Activated CD4-positive, alpha-beta T cell treated with anti-CD3 and anti-CD28 coated beads for 48 hours (primary cell): ENCODE measurements around the gene KNDC1.

Source experiments
- DNase-seq: peaks from one replicate; pipeline ENCODE4 v3.0.0-alpha.2; 2020

The KNDC1 gene

GRCh38 chr10:133179128-133179520 is 19.1 kb downstream of the KNDC1 start:
- DNase-seq = no peak

GRCh38 chr10:133179651-133180050 is 19.6 kb downstream of the KNDC1 start:
- DNase-seq = no peak

- DNase-seq = no peak
These were observed 20.4 kb downstream of the KNDC1 start for GRCh38 chr10:133180192-133180964.

GRCh38 chr10:133180965-133181639 is 21.1 kb downstream of the KNDC1 start:
- no peak for DNase-seq

- no peak for DNase-seq
These were observed 22.2 kb downstream of the KNDC1 start for GRCh38 chr10:133182190-133182589.

GRCh38 chr10:133182791-133183645 is 23.0 kb downstream of the KNDC1 start:
- DNase-seq = no peak

- DNase-seq = no peak
These were observed 23.8 kb downstream of the KNDC1 start for GRCh38 chr10:133183646-133184378.

GRCh38 chr10:133184591-133185244 is 24.7 kb downstream of the KNDC1 start:
- DNase-seq = no peak

- DNase-seq = no peak
These were observed 25.4 kb downstream of the KNDC1 start for GRCh38 chr10:133185421-133185820.

GRCh38 chr10:133185916-133186315 is 25.9 kb downstream of the KNDC1 start:
- no peak for DNase-seq

- no peak for DNase-seq
These were observed 26.5 kb downstream of the KNDC1 start for GRCh38 chr10:133186416-133187090.

GRCh38 chr10:133187091-133187905 is 27.3 kb downstream of the KNDC1 start:
- DNase-seq = no peak

GRCh38 chr10:133187906-133188681 is 28.1 kb downstream of the KNDC1 start:
- DNase-seq = no peak

- no peak for DNase-seq
These were observed 29.2 kb downstream of the KNDC1 start for GRCh38 chr10:133189256-133189655.

- DNase-seq = no peak
These were observed 29.7 kb downstream of the KNDC1 start for GRCh38 chr10:133189726-133190125.

GRCh38 chr10:133190225-133190624 is 30.2 kb downstream of the KNDC1 start:
- DNase-seq = no peak

- no peak for DNase-seq
These were observed 31.6 kb downstream of the KNDC1 start for GRCh38 chr10:133191651-133192050.

- DNase-seq = no peak
These were observed 34.1 kb downstream of the KNDC1 start for GRCh38 chr10:133194151-133194550.

- no peak for DNase-seq
These were observed 35.1 kb downstream of the KNDC1 start for GRCh38 chr10:133195096-133195495.

GRCh38 chr10:133195611-133196010 is 35.6 kb downstream of the KNDC1 start:
- DNase-seq = no peak
